Measurements from ENCODE around the gene RERE.

GRCh38 chr1:8565802-8566201 lies 251.6 kb downstream of the RERE start:
- no peak for TF ChIP-seq CTCF (IDR thresholded peaks at IDR 0.05)
- no peak for TF ChIP-seq POLR2AphosphoS5 (IDR thresholded peaks at IDR 0.05; ENCODE audit: low read depth, low read length)
- no peak for TF ChIP-seq TCF7L2 (IDR thresholded peaks at IDR 0.05; ENCODE audit: low read depth, low read length)

All from Panc1 (cell line).